WTC11 (cell line): ENCODE results near the gene ADAMTS2. TPM values are rescaled to one million over a fixed set of nuclear protein-coding genes. Genes with fewer than 3 reads are reported as not detected.

Experiments
- ATAC-seq: fragments of 200-7000 bp; cut with Tn5 transposase; 2 replicates; pipeline ENCODE4 v1.10.0; 2021; ENCODE audit warnings: mild to moderate bottlenecking, moderate library complexity
- CTCF ChIA-PET: fragments of 300-600 bp; sonication (Branson Sonifier 250); formaldehyde crosslinking; loops from one replicate; lab custom pipeline; 2021; ENCODE audit warnings: antibody characterized with exemption; lab: Charles Lee
- POLR2A ChIA-PET: fragments of 350-600 bp; sonication (Branson Sonifier 250); formaldehyde crosslinking; loops from one replicate; lab custom pipeline; 2021; ENCODE audit warnings: antibody characterized with exemption; lab: Charles Lee
- DNase-seq: peaks from one replicate; pipeline ENCODE4 v3.0.0; 2021; ENCODE audit warnings: low spot score
- H3K27ac Mint-ChIP-seq: 2 replicates; pipeline ENCODE4 v1.8.0; 2021; ENCODE audit warnings: mixed read lengths
- H3K27me3 Mint-ChIP-seq: 2 replicates; pipeline ENCODE4 v1.8.0; 2021; ENCODE audit warnings: low read depth, mild to moderate bottlenecking, moderate library complexity, mixed read lengths
- H3K36me3 Mint-ChIP-seq: 2 replicates; pipeline ENCODE4 v1.8.0; 2021; ENCODE audit warnings: mixed read lengths
- H3K4me1 Mint-ChIP-seq: 2 replicates; pipeline ENCODE4 v1.8.0; 2022; ENCODE audit warnings: mixed read lengths
- H3K4me3 Mint-ChIP-seq: 2 replicates; pipeline ENCODE4 v1.8.0; 2021; ENCODE audit warnings: mild to moderate bottlenecking, moderate library complexity, mixed read lengths
- H3K9me3 Mint-ChIP-seq: 2 replicates; pipeline ENCODE4 v1.8.0; 2021; ENCODE audit warnings: mixed read lengths
- CREM ChIP-seq: sonication (generic); formaldehyde crosslinking; IDR thresholded peaks from 2 replicates; pipeline ENCODE4 v1.8.1; 2022; ENCODE audit warnings: mild to moderate bottlenecking, missing genetic modification reagents, moderate library complexity
- FOXJ3 ChIP-seq: sonication (generic); formaldehyde crosslinking; IDR thresholded peaks from 2 replicates; pipeline ENCODE4 v1.9.0; 2021; ENCODE audit warnings: missing genetic modification reagents, mild to moderate bottlenecking, borderline replicate concordance
- FOXK1 ChIP-seq: sonication (generic); formaldehyde crosslinking; IDR thresholded peaks from 2 replicates; pipeline ENCODE4 v1.8.0; 2022; ENCODE audit warnings: mild to moderate bottlenecking, moderate library complexity, missing genetic modification reagents
- JAZF1 ChIP-seq: fragments of 250-450 bp; sonication (Bioruptor Pico); IDR thresholded peaks from 2 replicates; pipeline ENCODE4 v1.9.0; 2021; ENCODE audit warnings: moderate library complexity, mild to moderate bottlenecking, inconsistent platforms
- KAT7 ChIP-seq: sonication (generic); formaldehyde crosslinking; IDR thresholded peaks from 2 replicates; pipeline ENCODE4 v1.8.1; 2023; ENCODE audit warnings: missing genetic modification reagents, mild to moderate bottlenecking, borderline replicate concordance
- NR3C1 ChIP-seq: sonication (generic); formaldehyde crosslinking; conservative IDR thresholded peaks from 2 replicates; pipeline ENCODE4 v1.8.1; 2023; ENCODE audit warnings: low read depth, mild to moderate bottlenecking, missing genetic modification reagents
- OVOL2 ChIP-seq: fragments of 250-450 bp; sonication (Bioruptor Pico); IDR thresholded peaks from 2 replicates; pipeline ENCODE4 v1.9.0; 2021; ENCODE audit warnings: mild to moderate bottlenecking, borderline replicate concordance
- SMAD4 ChIP-seq: sonication (generic); formaldehyde crosslinking; IDR thresholded peaks from 2 replicates; pipeline ENCODE4 v1.8.0; 2022; ENCODE audit warnings: mild to moderate bottlenecking, missing genetic modification reagents
- TEAD4 ChIP-seq: sonication (generic); formaldehyde crosslinking; IDR thresholded peaks from 2 replicates; pipeline ENCODE4 v1.8.0; 2022; ENCODE audit warnings: mild to moderate bottlenecking, missing genetic modification reagents
- TP53 ChIP-seq: sonication (generic); formaldehyde crosslinking; IDR thresholded peaks from 2 replicates; pipeline ENCODE4 v1.8.1; 2023; ENCODE audit warnings: mild to moderate bottlenecking, missing genetic modification reagents
- ZNF263 ChIP-seq: sonication (generic); formaldehyde crosslinking; IDR thresholded peaks from 2 replicates; pipeline ENCODE4 v1.8.1; 2022; ENCODE audit warnings: low read depth, mild to moderate bottlenecking, moderate library complexity, missing genetic modification reagents
- ZNF423 ChIP-seq: fragments of 250-450 bp; sonication (Bioruptor Pico); IDR thresholded peaks from 2 replicates; pipeline ENCODE4 v2.1.2; 2022; ENCODE audit warnings: mild to moderate bottlenecking, moderate library complexity
- ZNF671 ChIP-seq: fragments of 250-450 bp; sonication (Bioruptor Pico); IDR thresholded peaks from 2 replicates; pipeline ENCODE4 v1.8.0; 2021; ENCODE audit warnings: mild to moderate bottlenecking
- total RNA-seq: library from RNA; stranded (reverse); gene quantifications from 3 replicates; pipeline ENCODE4 v1.2.3, GENCODE V29; 2021
- TF ChIP-seq, protein P1 (sequence below): sonication (generic); formaldehyde crosslinking; IDR thresholded peaks from 2 replicates; pipeline ENCODE4 v1.8.1; 2022; ENCODE audit warnings: low read depth, missing genetic modification reagents, borderline replicate concordance
- TF ChIP-seq, protein P2 (sequence below): fragments of 250-450 bp; sonication (Bioruptor Pico); IDR thresholded peaks from 2 replicates; pipeline ENCODE4 v1.9.0; 2021; ENCODE audit warnings: mild to moderate bottlenecking, borderline replicate concordance
- TF ChIP-seq, protein P3 (sequence below): sonication (generic); formaldehyde crosslinking; IDR thresholded peaks from 2 replicates; pipeline ENCODE4 v1.8.1; 2023; ENCODE audit warnings: mild to moderate bottlenecking, missing genetic modification reagents, moderate library complexity
- TF ChIP-seq, protein P4 (sequence below): sonication (generic); formaldehyde crosslinking; IDR thresholded peaks from 2 replicates; pipeline ENCODE4 v1.8.1; 2022; ENCODE audit warnings: low read depth, mild to moderate bottlenecking, moderate library complexity, missing genetic modification reagents, borderline replicate concordance

Gene ADAMTS2
- total RNA-seq, 1 experiment from 2014 or later = 11.2 TPM

DNA sequence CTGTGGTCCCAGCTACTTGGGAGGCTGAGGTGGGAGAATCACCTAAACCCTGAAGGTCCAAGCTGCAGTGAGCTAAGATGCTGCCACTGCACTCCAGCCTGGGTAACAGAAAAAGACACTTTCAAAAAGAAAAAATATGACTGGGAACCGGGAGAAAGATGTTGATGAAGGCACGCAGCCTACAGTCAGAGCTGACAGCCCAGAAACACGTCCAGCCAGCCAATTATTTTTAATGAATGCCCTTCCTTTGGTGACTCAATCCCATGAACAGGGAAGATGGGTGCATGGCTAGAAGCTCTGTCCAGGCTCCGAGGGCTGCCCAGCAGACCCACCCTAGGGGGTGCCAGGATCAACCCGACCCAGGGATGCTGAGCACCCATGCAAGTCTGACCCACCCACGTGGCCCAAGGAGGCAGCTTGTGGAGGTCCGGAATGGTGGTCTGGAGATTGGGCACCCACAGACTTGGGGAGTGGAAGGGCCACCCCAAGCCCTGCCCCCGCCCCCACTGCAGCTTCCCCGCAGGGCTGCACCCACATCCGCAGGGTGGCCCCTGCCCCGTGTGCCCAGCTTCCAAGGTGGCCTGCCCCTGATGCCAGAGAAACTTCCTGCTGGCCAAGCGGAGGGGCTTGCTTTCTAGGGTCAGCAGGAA, 51.0 kb downstream of the ADAMTS2 start (continued):
- TF ChIP-seq, protein P1, sequence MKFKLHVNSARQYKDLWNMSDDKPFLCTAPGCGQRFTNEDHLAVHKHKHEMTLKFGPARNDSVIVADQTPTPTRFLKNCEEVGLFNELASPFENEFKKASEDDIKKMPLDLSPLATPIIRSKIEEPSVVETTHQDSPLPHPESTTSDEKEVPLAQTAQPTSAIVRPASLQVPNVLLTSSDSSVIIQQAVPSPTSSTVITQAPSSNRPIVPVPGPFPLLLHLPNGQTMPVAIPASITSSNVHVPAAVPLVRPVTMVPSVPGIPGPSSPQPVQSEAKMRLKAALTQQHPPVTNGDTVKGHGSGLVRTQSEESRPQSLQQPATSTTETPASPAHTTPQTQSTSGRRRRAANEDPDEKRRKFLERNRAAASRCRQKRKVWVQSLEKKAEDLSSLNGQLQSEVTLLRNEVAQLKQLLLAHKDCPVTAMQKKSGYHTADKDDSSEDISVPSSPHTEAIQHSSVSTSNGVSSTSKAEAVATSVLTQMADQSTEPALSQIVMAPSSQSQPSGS = no peak
- no peak for TF ChIP-seq OVOL2 (CRISPR knock-in tag)
- TF ChIP-seq, protein P2, sequence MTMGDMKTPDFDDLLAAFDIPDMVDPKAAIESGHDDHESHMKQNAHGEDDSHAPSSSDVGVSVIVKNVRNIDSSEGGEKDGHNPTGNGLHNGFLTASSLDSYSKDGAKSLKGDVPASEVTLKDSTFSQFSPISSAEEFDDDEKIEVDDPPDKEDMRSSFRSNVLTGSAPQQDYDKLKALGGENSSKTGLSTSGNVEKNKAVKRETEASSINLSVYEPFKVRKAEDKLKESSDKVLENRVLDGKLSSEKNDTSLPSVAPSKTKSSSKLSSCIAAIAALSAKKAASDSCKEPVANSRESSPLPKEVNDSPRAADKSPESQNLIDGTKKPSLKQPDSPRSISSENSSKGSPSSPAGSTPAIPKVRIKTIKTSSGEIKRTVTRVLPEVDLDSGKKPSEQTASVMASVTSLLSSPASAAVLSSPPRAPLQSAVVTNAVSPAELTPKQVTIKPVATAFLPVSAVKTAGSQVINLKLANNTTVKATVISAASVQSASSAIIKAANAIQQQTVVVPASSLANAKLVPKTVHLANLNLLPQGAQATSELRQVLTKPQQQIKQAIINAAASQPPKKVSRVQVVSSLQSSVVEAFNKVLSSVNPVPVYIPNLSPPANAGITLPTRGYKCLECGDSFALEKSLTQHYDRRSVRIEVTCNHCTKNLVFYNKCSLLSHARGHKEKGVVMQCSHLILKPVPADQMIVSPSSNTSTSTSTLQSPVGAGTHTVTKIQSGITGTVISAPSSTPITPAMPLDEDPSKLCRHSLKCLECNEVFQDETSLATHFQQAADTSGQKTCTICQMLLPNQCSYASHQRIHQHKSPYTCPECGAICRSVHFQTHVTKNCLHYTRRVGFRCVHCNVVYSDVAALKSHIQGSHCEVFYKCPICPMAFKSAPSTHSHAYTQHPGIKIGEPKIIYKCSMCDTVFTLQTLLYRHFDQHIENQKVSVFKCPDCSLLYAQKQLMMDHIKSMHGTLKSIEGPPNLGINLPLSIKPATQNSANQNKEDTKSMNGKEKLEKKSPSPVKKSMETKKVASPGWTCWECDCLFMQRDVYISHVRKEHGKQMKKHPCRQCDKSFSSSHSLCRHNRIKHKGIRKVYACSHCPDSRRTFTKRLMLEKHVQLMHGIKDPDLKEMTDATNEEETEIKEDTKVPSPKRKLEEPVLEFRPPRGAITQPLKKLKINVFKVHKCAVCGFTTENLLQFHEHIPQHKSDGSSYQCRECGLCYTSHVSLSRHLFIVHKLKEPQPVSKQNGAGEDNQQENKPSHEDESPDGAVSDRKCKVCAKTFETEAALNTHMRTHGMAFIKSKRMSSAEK (CRISPR knock-in tag) = no peak
- TF ChIP-seq SMAD4 (CRISPR knock-in tag) = no peak
- TF ChIP-seq FOXJ3 = no peak

DNA sequence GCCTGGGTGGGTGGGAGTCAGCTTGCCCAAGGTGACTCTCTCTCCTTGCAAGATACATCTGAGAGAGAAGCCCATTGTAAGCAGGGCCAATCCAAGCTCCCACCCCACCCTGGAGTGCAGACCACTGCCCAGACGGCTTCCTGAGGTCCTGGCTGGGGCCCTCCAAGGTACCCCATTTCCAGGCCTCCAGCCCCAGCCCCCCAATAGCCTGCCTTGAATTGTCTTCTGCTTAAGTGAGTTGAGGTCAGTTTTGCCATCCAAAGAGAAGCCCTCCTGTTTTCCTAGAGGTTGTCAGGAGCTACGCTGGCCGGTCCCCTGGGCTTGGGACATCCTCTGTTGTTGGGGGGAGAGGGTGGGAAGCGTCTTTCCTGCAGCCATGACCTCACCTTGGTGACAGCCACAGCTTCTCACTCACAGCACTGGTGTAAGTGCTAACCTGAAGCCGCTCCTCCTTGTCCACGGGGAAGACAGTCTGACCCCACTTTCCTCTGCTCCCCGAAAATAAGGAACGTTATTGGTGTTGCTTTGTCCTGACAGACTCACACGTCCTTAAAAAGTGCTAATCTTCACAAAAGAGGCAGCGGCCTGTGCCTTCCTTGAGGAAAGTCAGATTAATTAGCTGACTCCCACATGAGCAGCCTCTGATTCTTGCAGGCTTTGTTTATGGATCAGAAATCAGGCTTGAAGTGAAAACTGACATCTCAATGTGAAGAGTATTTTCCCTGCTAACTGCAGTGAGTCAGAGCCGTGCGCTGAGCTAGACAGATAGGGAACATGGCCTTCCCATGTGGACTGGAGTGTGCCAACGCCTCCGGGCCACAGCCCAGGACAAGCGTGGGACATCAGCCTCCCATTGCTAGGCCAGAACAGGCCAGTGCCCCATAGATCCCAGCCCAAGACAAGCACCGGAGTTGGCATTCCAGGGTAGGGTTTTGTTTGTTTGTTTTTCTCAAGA, 52.3 kb downstream of the ADAMTS2 start:
- ATAC-seq (no peak), DNase-seq (no peak)
- Mint-ChIP-seq H3K27ac (no peak overlapping the region), H3K4me3 (no peak overlapping the region), H3K27me3 (no peaks in the 10 kb centered on the region), H3K4me1 (no peaks in the 10 kb centered on the region), H3K36me3 (no peaks in the 10 kb centered on the region), H3K9me3 (no peaks in the 10 kb centered on the region)
- TF ChIP-seq ZNF263 (no peak), FOXK1 (CRISPR knock-in tag) (no peak)
- ChIA-PET CTCF (interaction anchor here (1.2 kb wide), 1 partner anchor 22 kb away, joined by 3 read pairs; no protein-coding TSS in a partner anchor), POLR2A (no interaction called here)

DNA sequence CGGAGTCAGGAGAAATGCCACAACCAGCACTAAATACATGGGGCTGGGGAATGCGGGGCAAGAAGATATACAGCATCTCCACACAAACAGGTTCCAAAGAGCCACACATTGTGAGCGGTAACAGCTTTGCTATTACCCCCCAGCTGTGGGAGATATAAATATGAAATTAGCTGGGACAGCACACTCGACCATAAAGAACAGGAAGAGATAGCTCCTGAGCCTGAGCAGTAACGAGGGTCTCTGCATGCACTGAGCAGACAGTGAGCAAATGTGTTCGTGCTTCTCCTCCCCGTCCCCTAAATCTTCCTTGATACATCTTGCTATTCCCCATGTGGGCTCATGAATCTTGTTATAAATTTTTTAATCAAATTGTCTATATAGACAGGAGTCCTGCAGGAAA, 53.1 kb downstream of the ADAMTS2 start:
- ChIA-PET CTCF (interaction anchor here (0.5 kb wide), 1 partner anchor 252 kb away, joined by 4 read pairs; no protein-coding TSS in a partner anchor), POLR2A (no interaction called here)
- no peaks in the 10 kb centered on the region for H3K9me3 Mint-ChIP-seq
- no peak for TF ChIP-seq ZNF671 (CRISPR knock-in tag)
- TF ChIP-seq, protein P2 (CRISPR knock-in tag) = no peak
- TF ChIP-seq KAT7 = no peak
- TF ChIP-seq, protein P3, sequence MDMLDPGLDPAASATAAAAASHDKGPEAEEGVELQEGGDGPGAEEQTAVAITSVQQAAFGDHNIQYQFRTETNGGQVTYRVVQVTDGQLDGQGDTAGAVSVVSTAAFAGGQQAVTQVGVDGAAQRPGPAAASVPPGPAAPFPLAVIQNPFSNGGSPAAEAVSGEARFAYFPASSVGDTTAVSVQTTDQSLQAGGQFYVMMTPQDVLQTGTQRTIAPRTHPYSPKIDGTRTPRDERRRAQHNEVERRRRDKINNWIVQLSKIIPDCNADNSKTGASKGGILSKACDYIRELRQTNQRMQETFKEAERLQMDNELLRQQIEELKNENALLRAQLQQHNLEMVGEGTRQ = no peak
- TF ChIP-seq ZNF423 (CRISPR knock-in tag) = no peak
- TF ChIP-seq, protein P4, sequence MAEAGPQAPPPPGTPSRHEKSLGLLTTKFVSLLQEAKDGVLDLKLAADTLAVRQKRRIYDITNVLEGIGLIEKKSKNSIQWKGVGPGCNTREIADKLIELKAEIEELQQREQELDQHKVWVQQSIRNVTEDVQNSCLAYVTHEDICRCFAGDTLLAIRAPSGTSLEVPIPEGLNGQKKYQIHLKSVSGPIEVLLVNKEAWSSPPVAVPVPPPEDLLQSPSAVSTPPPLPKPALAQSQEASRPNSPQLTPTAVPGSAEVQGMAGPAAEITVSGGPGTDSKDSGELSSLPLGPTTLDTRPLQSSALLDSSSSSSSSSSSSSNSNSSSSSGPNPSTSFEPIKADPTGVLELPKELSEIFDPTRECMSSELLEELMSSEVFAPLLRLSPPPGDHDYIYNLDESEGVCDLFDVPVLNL = no peak
- no peak for TF ChIP-seq TP53 (CRISPR knock-in tag)
- no peak for TF ChIP-seq JAZF1
- TF ChIP-seq TEAD4 (CRISPR knock-in tag) = no peak
- TF ChIP-seq NR3C1 = no peak
- TF ChIP-seq FOXK1 (CRISPR knock-in tag) = no peak
- no peak for TF ChIP-seq CREM (CRISPR knock-in tag)

More for the DNA sequence above, 53.1 kb downstream of the ADAMTS2 start:
- Mint-ChIP-seq H3K27ac (no peak overlapping the region), H3K36me3 (no peaks in the 10 kb centered on the region), H3K4me1 (no peaks in the 10 kb centered on the region), H3K27me3 (no peaks in the 10 kb centered on the region), H3K4me3 (no peak overlapping the region)
- DNase-seq (no peak), ATAC-seq (no peak)
